Activated T-cell treated with anti-CD3 and anti-CD28 coated beads for 48 hours (primary cell): ENCODE measurements around the gene MSI2.

Experiments used
- DNase-seq: peaks from one replicate; pipeline ENCODE4 v3.0.0-alpha.2; 2020; ENCODE audit warnings: low read depth

MSI2 gene

DNA sequence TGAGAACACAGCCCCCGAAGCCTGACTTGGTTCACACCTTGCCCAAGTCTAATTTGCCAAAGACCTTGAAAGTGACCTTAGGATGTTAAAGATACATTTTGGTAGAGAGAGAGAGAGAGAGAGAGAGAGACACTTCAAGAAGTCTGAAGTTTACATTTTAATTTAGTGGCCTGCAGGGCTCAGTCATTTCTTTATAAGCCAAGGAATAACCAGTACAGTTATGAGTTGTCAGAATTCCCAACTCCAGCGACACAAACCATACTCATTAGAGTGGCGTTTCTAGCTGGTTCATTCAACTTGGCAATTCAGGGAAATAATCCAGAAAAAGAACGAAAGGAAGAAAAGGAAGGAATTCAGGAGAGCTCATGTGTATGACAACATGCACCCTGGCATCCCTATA is 284.7 kb downstream of the MSI2 start:
- no peak for DNase-seq

GRCh38 chr17:57541472-57542394 is 285.4 kb downstream of the MSI2 start:
- no peak for DNase-seq

DNA sequence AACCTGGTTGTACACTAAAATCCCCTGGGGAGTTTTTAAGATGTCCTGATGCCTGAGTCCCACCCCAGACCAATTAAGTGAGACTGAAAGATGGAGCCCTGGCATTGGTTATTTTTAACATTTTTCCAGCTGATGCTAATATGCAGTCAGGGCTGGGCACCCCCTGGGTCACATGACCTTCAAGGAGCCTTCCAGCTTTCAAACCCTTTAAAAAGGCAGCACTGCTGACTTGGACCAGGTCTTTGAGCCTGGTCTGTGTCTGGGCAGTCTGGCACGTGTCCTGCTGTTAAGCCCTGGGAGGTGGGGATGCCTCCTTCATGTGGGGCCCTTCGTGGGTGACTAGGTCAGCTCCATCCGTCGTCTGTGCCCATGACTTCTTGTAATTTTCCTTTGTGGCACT is 286.2 kb downstream of the MSI2 start:
- DNase-seq, result no peak

DNA sequence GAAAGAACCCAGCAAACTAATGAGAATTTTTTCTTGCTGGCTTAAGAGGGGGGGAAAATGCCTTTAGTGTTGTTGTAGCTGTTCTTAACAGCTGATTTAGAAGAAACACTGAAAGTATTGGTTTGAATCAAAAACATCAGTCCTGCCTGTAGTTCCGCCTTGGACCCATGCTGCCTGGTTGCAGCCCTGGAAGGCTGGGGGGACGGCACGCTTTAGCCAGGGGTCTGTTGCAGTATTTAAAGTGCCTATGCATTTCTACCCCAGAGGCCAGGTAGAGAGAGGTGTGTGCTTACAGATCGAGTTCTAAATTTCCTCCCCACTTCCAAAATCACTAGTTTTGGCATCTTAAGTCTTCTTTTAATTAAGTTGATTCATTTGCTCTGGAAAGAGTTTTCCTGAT is 286.9 kb downstream of the MSI2 start:
- no peak for DNase-seq

- DNase-seq, result no peak
Observed at GRCh38 chr17:57544401-57544800, 288.1 kb downstream of the MSI2 start.

- DNase-seq, result no peak
Observed at GRCh38 chr17:57544834-57545463, 288.6 kb downstream of the MSI2 start.

- DNase-seq, result no peak
Observed at GRCh38 chr17:57545731-57546342, 289.5 kb downstream of the MSI2 start.

GRCh38 chr17:57548421-57549410 is 292.4 kb downstream of the MSI2 start:
- DNase-seq, result no peak

GRCh38 chr17:57549468-57549867 is 293.1 kb downstream of the MSI2 start:
- DNase-seq, result no peak

DNA sequence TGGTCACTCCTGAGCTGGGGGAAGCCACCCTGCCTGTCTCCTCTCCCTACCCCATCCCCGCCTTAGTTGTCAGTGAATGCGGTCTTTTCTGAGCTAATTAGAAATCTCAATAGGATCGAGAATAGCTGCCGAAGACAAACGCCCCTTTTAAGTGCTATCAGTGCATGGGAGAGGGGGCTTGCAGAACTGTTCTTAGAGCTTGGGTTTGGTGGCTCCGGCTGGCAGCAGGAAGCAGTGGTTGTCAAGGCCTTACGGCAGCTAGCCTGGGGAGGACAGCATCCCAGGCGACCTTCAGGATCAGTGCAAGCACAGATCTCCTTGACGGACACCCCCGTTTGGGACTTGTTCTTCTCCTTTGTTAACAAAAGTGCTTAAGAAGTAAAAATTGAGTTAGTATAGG is 293.7 kb downstream of the MSI2 start:
- no peak for DNase-seq

- DNase-seq, result no peak
Observed at GRCh38 chr17:57550668-57551315, 294.5 kb downstream of the MSI2 start.

GRCh38 chr17:57551321-57552079 is 295.2 kb downstream of the MSI2 start:
- no peak for DNase-seq

- peak; percentile 6 for DNase-seq
Observed at GRCh38 chr17:57552114-57552624, 295.8 kb downstream of the MSI2 start.

DNA sequence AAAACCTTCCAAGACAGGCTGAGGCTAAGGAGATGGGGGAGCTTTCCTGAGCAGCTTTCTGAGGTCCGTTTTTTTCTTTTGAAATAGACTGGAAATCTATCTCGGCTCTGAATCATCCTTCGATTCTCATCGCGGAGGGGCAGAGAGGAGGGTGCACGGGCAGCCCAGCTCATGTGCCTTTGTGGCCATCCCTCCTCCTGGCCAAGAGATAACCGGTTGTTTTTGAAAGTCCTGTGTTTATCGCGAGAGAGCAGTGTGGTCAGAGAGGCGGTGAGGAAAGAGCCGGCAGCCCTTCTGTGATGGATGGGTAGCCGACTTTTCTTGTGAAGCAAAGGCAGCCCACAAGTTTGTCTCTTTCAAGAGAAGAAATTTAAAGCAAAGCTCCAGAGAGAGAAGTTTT is 297.2 kb downstream of the MSI2 start:
- no peak for DNase-seq

DNA sequence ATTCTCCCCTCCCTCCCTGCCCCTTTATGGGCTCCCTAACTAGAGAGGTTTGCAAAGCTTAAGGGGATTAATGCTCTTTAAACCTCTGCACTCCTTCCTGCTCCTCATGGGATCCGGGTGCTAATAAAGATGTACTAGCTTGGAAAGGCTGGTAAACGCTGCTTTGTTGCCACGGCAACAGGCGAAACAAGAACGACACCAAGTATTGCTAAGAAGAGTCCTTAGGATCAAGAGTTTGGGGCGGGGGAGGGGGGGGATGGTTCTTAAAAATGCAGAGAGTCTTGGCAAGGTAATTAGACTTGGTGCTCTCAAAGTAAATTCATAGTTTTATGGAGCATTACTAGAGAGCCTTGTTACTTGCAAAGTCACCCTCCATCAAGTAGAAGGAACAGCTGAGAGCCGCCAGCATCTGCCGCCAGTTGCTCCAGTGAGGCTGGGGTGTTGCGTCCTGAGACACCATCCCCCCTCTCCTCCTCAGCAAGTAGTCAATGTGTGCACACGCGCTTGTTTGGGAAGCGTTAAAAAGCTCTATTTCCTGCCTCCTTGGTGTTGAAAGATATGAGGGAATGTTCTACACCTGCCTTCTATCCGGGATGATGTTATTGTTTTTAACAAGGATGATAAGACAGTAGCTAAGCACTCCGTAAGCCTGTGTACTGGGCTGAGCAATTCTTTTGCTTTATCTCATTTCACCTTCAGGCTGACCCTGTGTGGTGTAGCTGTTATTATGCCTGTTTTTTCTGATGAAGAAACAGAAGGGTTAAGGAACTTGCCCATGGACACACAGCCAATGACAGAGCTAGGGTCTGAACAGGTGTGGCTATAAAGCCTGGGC is 297.9 kb downstream of the MSI2 start:
- no peak for DNase-seq

- DNase-seq, result no peak
Observed at GRCh38 chr17:57554826-57555635, 298.7 kb downstream of the MSI2 start.

DNA sequence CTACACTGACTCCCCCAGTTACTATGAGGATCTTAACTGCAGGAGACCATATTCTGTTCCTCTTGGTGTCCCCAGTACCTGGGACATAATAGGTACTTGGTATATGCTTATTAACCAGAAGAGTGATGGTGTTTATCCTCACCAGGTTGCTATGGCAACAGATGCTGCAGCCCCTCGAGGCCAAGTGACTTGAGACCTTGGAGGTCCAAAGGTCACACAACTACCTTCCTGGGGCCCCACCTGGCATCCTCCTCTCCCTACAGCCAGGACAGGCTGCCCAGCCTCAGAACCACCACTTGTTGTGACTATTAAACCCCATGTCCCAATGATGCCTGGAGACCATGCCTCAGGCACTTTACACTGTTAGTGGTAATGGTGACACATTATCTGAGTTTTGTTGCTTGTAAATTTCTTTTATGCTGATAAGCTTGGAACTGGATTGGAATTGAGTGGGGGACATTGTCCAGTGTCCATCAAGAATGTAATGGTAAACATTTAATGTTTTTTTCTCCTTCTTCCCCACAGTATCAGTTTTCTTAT is 299.4 kb downstream of the MSI2 start:
- DNase-seq, result no peak

- no peak for DNase-seq
Observed at GRCh38 chr17:57556320-57556719, 300.0 kb downstream of the MSI2 start.
